ENCODE measurements around the gene IKBKE. TPM values are rescaled to one million over a fixed set of nuclear protein-coding genes. Genes with fewer than 3 reads are reported as not detected.

The IKBKE gene
- 7.5 and 7.9 TPM in 2 replicates for total RNA-seq

GRCh38 chr1:206469933-206470691 is at the start of gene IKBKE:
Gene IKBKE, plus strand, starts transcription at chr1:206470476. Its CDS starts 2,752 bp downstream, at chr1:206473228.

DNA sequence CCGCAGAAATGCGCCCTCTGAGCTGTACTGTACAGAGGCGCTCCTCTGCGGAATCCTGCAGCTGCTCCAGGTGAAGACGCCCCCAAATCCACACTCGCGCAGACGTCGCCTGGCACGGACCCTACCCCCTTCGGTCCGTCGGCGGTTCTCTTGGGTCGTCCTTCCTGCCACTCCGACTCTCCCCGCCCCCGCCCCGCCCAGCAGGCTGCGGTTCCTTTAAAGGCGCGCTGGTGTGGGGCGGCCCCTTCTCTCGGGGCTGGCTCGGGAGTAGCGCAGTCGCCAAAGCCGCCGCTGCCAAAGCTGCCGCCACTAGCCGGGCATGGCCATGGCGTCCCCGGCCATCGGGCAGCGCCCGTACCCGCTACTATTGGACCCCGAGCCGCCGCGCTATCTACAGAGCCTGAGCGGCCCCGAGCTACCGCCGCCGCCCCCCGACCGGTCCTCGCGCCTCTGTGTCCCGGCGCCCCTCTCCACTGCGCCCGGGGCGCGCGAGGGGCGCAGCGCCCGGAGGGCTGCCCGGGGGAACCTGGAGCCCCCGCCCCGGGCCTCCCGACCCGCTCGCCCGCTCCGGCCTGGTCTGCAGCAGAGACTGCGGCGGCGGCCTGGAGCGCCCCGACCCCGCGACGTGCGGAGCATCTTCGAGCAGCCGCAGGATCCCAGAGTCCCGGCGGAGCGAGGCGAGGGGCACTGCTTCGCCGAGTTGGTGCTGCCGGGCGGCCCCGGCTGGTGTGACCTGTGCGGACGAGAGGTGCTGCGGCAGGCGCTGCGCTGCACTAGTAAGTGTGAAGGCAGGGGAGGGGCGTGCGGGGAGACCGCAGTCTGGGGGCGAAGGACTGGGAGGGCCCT is 37.2 kb downstream of the IKBKE start, which contains the start of gene RASSF5:
TSS of gene RASSF5 (plus strand) at position 248 of the 846 bp plus-strand sequence. CDS start at position 320, 72 bp downstream.

Other genes starting within 250 kb of the IKBKE start
- gene RASSF5, start 37.1 kb downstream of the IKBKE start, total RNA-seq: 0.94 and 1.5 TPM in 2 replicates
- 38.0 and 64.7 TPM in 2 replicates for gene EIF2D, start 142.0 kb downstream of the IKBKE start, total RNA-seq
- gene DYRK3, start 165.1 kb downstream of the IKBKE start, total RNA-seq: 7.2 and 7.7 TPM in 2 replicates
- gene MAPKAPK2, start 214.4 kb downstream of the IKBKE start, total RNA-seq: 43.2 and 43.6 TPM in 2 replicates

All from pericardium fibroblast (primary cell).